ENCODE data around the gene NSRP1. TPM values are rescaled to one million over a fixed set of nuclear protein-coding genes. Genes with fewer than 3 reads are reported as not detected.
"Not testable (repeated sequence)": the region's sequence is repeated elsewhere in the genome, so short reads cannot be mapped to it uniquely, and the experiment has no call there.

The NSRP1 gene
- total RNA-seq, 2 experiments from 2014 or later, result 24.0 to 30.9 TPM

- Mint-ChIP-seq H3K4me3 (no peak overlapping the region), H3K27me3 (peaks cover 9% of the 10 kb centered on the region), H3K9me3 (ENCODE audit: low read depth) (no peaks in the 10 kb centered on the region), H3K36me3 (no peaks in the 10 kb centered on the region), H3K4me1 (peaks cover 2% of the 10 kb centered on the region), H3K27ac (no peak overlapping the region)
- CTCF ChIA-PET, result interaction anchor here (0.9 to 2.2 kb wide), 2 partner anchors 94 to 116 kb away, joined by 3 to 6 read pairs; no protein-coding TSS in a partner anchor
- no peak for ATAC-seq
- DNase-seq, result no peak
Measured at GRCh38 chr17:30220414-30220813, 103.8 kb downstream of the NSRP1 start.

- CTCF ChIA-PET, result interaction anchor here (0.7 to 2.2 kb wide), 2 partner anchors 115 to 119 kb away, joined by 3 to 6 read pairs; no protein-coding TSS in a partner anchor
- Mint-ChIP-seq H3K9me3 (ENCODE audit: low read depth) (no peaks in the 10 kb centered on the region), H3K27me3 (peaks cover 12% of the 10 kb centered on the region), H3K27ac (no peak overlapping the region), H3K4me3 (no peak overlapping the region), H3K36me3 (no peaks in the 10 kb centered on the region), H3K4me1 (peaks cover 2% of the 10 kb centered on the region)
- ATAC-seq, result no peak
- DNase-seq, result no peak
Measured at GRCh38 chr17:30221346-30221745, 104.7 kb downstream of the NSRP1 start.

GRCh38 chr17:30222251-30222650 lies 105.6 kb downstream of the NSRP1 start:
- Mint-ChIP-seq H3K9me3 (ENCODE audit: low read depth) (no peaks in the 10 kb centered on the region), H3K4me3 (no peak overlapping the region), H3K36me3 (no peaks in the 10 kb centered on the region), H3K27ac (no peak overlapping the region), H3K27me3 (peaks cover 16% of the 10 kb centered on the region), H3K4me1 (peaks cover 2% of the 10 kb centered on the region)
- CTCF ChIA-PET, result no interaction called here
- ATAC-seq (no peak), DNase-seq (no peak)

- peaks cover 2% of the 10 kb centered on the region for H3K4me1 Mint-ChIP-seq
- CTCF ChIA-PET, result no interaction called here
Measured at GRCh38 chr17:30222721-30223175, 106.1 kb downstream of the NSRP1 start.

GRCh38 chr17:30224419-30224960 lies 107.9 kb downstream of the NSRP1 start:
- CTCF ChIA-PET, result no interaction called here

More at GRCh38 chr17:30222721-30223175, 106.1 kb downstream of the NSRP1 start:
- no peaks in the 10 kb centered on the region for H3K36me3 Mint-ChIP-seq
- peaks cover 16% of the 10 kb centered on the region for H3K27me3 Mint-ChIP-seq
- no peaks in the 10 kb centered on the region for H3K9me3 Mint-ChIP-seq (ENCODE audit: low read depth)
- no peak for ATAC-seq
- no peak overlapping the region for H3K27ac Mint-ChIP-seq
- H3K4me3 Mint-ChIP-seq, result no peak overlapping the region
- no peak for DNase-seq

GRCh38 chr17:30225112-30225511 lies 108.5 kb downstream of the NSRP1 start:
- DNase-seq, result no peak
- H3K36me3 Mint-ChIP-seq, result no peaks in the 10 kb centered on the region
- CTCF ChIA-PET, result no interaction called here
- peaks cover 1% of the 10 kb centered on the region for H3K4me1 Mint-ChIP-seq
- H3K4me3 Mint-ChIP-seq, result no peak overlapping the region
- peaks cover 16% of the 10 kb centered on the region for H3K27me3 Mint-ChIP-seq
- H3K27ac Mint-ChIP-seq, result no peak overlapping the region
- ATAC-seq, result no peak
- H3K9me3 Mint-ChIP-seq (ENCODE audit: low read depth), result no peaks in the 10 kb centered on the region

More at GRCh38 chr17:30224419-30224960, 107.9 kb downstream of the NSRP1 start:
- H3K4me3 Mint-ChIP-seq, result no peak overlapping the region
- no peak for DNase-seq
- no peaks in the 10 kb centered on the region for H3K4me1 Mint-ChIP-seq
- peaks cover 13% of the 10 kb centered on the region for H3K27me3 Mint-ChIP-seq
- no peak for ATAC-seq
- no peak overlapping the region for H3K27ac Mint-ChIP-seq
- no peaks in the 10 kb centered on the region for H3K36me3 Mint-ChIP-seq
- no peaks in the 10 kb centered on the region for H3K9me3 Mint-ChIP-seq (ENCODE audit: low read depth)

- CTCF ChIA-PET, result no interaction called here
- Mint-ChIP-seq H3K9me3 (ENCODE audit: low read depth) (no peaks in the 10 kb centered on the region), H3K4me3 (no peak overlapping the region), H3K27ac (no peak overlapping the region), H3K4me1 (peaks cover 2% of the 10 kb centered on the region), H3K27me3 (peaks cover 26% of the 10 kb centered on the region), H3K36me3 (no peaks in the 10 kb centered on the region)
- ATAC-seq, result no peak
- DNase-seq, result no peak
Measured at GRCh38 chr17:30225919-30226553, 109.4 kb downstream of the NSRP1 start.

- ATAC-seq, result no peak
- CTCF ChIA-PET, result no interaction called here
- no peaks in the 10 kb centered on the region for H3K36me3 Mint-ChIP-seq
- no peak overlapping the region for H3K4me3 Mint-ChIP-seq
- H3K27me3 Mint-ChIP-seq, result peaks cover 29% of the 10 kb centered on the region
- H3K9me3 Mint-ChIP-seq (ENCODE audit: low read depth), result no peaks in the 10 kb centered on the region
- DNase-seq, result no peak
- H3K27ac Mint-ChIP-seq, result no peak overlapping the region
- peaks cover 2% of the 10 kb centered on the region for H3K4me1 Mint-ChIP-seq
Measured at GRCh38 chr17:30226878-30227277, 110.3 kb downstream of the NSRP1 start.

- DNase-seq (no peak), ATAC-seq (no peak)
- Mint-ChIP-seq H3K27ac (no peak overlapping the region), H3K4me3 (no peak overlapping the region), H3K9me3 (ENCODE audit: low read depth) (no peaks in the 10 kb centered on the region), H3K27me3 (peaks cover 40% of the 10 kb centered on the region), H3K36me3 (no peaks in the 10 kb centered on the region), H3K4me1 (peaks cover 2% of the 10 kb centered on the region)
- CTCF ChIA-PET, result no interaction called here
Measured at GRCh38 chr17:30228011-30228410, 111.4 kb downstream of the NSRP1 start.

- Mint-ChIP-seq H3K27me3 (peaks cover 50% of the 10 kb centered on the region), H3K27ac (no peak overlapping the region), H3K9me3 (ENCODE audit: low read depth) (no peaks in the 10 kb centered on the region), H3K4me3 (no peak overlapping the region), H3K36me3 (no peaks in the 10 kb centered on the region), H3K4me1 (peaks cover 2% of the 10 kb centered on the region)
- no peak for ATAC-seq
- no peak for DNase-seq
- CTCF ChIA-PET, result no interaction called here
Measured at GRCh38 chr17:30229012-30229411, 112.4 kb downstream of the NSRP1 start.

- CTCF ChIA-PET; ATAC-seq; H3K27ac Mint-ChIP-seq; H3K36me3 Mint-ChIP-seq; H3K4me1 Mint-ChIP-seq; H3K4me3 Mint-ChIP-seq; DNase-seq; H3K9me3 Mint-ChIP-seq (ENCODE audit: low read depth): not testable (repeated sequence)
- peaks cover 60% of the 10 kb centered on the region for H3K27me3 Mint-ChIP-seq
Measured at GRCh38 chr17:30230009-30230408, 113.4 kb downstream of the NSRP1 start.

GRCh38 chr17:30230596-30231125 lies 114.0 kb downstream of the NSRP1 start:
- no peaks in the 10 kb centered on the region for H3K36me3 Mint-ChIP-seq
- CTCF ChIA-PET, result no interaction called here
- H3K4me3 Mint-ChIP-seq, result no peak overlapping the region
- no peak overlapping the region for H3K27ac Mint-ChIP-seq
- no peaks in the 10 kb centered on the region for H3K9me3 Mint-ChIP-seq (ENCODE audit: low read depth)
- ATAC-seq (no peak), DNase-seq (no peak)
- H3K27me3 Mint-ChIP-seq, result peaks cover 62% of the 10 kb centered on the region
- peaks cover 7% of the 10 kb centered on the region for H3K4me1 Mint-ChIP-seq

GRCh38 chr17:30232015-30232823 lies 115.6 kb downstream of the NSRP1 start:
- CTCF ChIA-PET, result interaction anchor here (0.8 to 3.0 kb wide), 2 partner anchors 60 to 128 kb away, joined by 4 to 8 read pairs; no protein-coding TSS in a partner anchor
- ATAC-seq (no peak), DNase-seq (no peak)
- peaks cover 1% of the 10 kb centered on the region for H3K36me3 Mint-ChIP-seq
- H3K27me3 Mint-ChIP-seq, result peaks cover 67% of the 10 kb centered on the region
- H3K27ac Mint-ChIP-seq, result no peak overlapping the region
- H3K4me1 Mint-ChIP-seq, result peaks cover 13% of the 10 kb centered on the region
- H3K9me3 Mint-ChIP-seq (ENCODE audit: low read depth), result no peaks in the 10 kb centered on the region
- no peak overlapping the region for H3K4me3 Mint-ChIP-seq

All from activated CD8-positive, alpha-beta memory T cell treated with anti-CD3 and anti-CD28 coated beads, Interleukin-2, amount 10 ng/mL, durations not matched to agents 7 days and 5 days (primary cell).